Mucosa of stomach (tissue), 1 donor: ENCODE results near the gene SGK2.

Experiments
- H3K27me3 ChIP-seq: one replicate; pipeline ENCODE4 v1.7.0; 2013; ENCODE audit warnings: mild to moderate bottlenecking, low read length; ENCODE audit not compliant: control insufficient read depth, insufficient read depth
- H3K36me3 ChIP-seq: one replicate; pipeline ENCODE4 v1.7.0; 2013; ENCODE audit warnings: low read length; ENCODE audit not compliant: control insufficient read depth, insufficient read depth
- H3K4me1 ChIP-seq: one replicate; pipeline ENCODE4 v1.7.0; 2013; ENCODE audit warnings: mild to moderate bottlenecking, low read length; ENCODE audit not compliant: control insufficient read depth, insufficient read depth
- H3K4me3 ChIP-seq: one replicate; pipeline ENCODE4 v1.7.0; 2013; ENCODE audit warnings: low read length
- H3K9ac ChIP-seq: one replicate; pipeline ENCODE4 v1.7.0; 2013; ENCODE audit warnings: mild to moderate bottlenecking, low read length, moderate library complexity
- H3K9me3 ChIP-seq: one replicate; pipeline ENCODE4 v1.7.0; 2013; ENCODE audit warnings: mild to moderate bottlenecking, low read length, moderate library complexity; ENCODE audit not compliant: control insufficient read depth
- donor health status: Pancreatic carcinoma.

The SGK2 gene

DNA sequence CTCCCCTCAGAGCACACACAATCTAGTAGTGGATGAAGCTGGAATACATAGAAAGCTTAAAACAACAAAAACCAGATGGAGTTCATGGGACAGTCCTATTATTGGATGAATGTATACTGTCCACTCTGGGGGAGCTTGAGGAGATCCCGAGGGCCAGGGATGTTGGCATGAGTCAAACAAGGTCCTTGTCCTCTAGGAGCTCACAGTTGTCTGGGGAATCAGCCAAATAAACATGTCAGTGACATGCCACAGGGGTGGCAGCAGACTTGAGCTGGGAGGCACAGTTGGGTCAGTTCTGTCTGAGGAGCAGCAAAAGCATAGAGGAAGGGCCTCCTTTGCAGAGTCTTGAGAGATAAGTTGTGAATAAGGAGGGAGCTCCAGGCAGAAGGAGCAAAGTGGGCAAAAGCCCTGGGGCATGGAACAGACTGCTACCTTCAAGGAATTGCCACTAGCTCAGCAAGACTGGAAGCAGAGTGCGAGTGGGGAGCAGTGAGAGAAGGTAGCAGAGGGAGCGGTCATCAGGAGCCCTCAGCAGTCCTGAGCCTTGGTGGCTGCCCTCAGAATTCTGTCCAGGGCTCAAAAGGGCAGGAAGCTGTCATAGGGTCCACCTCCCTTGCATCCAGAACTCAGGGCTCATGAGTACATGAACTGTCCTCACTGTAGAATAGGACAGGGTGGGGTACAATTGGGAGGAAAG is 29.2 kb upstream of the SGK2 start:
- no peaks in the 10 kb centered on the region for H3K4me1 ChIP-seq
- no peaks in the 10 kb centered on the region for H3K27me3 ChIP-seq
- H3K4me3 ChIP-seq = no peak overlapping the region
- no peaks in the 10 kb centered on the region for H3K9me3 ChIP-seq
- H3K36me3 ChIP-seq = no peaks in the 10 kb centered on the region
- H3K9ac ChIP-seq = no peak overlapping the region

GRCh38 chr20:43530321-43531090 is 28.3 kb upstream of the SGK2 start:
- no peaks in the 10 kb centered on the region for H3K4me1 ChIP-seq
- H3K27me3 ChIP-seq = no peaks in the 10 kb centered on the region
- no peak overlapping the region for H3K9ac ChIP-seq
- no peaks in the 10 kb centered on the region for H3K9me3 ChIP-seq
- no peaks in the 10 kb centered on the region for H3K36me3 ChIP-seq
- H3K4me3 ChIP-seq = no peak overlapping the region

DNA sequence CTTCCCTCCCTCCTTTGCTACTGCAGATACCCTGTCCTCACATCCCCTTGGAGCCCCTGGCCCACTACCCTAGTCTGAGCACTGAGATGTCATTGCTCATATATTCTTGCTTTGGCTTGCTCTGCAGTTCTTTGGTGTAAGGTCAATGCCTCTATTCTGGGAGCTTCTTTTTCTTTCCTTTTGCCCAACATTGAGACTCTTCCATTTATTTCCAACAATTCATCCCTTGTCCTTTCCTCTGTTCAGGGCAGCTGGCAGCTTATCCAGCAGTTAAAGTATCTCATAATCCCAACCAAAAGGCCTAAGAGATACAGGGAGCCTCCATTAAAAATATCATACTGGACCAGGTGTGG is 27.8 kb upstream of the SGK2 start:
- Histone ChIP-seq H3K36me3 (no peaks in the 10 kb centered on the region), H3K4me1 (no peaks in the 10 kb centered on the region), H3K9ac (no peak overlapping the region), H3K9me3 (no peaks in the 10 kb centered on the region), H3K27me3 (no peaks in the 10 kb centered on the region), H3K4me3 (no peak overlapping the region)

- Histone ChIP-seq H3K4me3 (no peak overlapping the region), H3K36me3 (no peaks in the 10 kb centered on the region), H3K4me1 (no peaks in the 10 kb centered on the region), H3K27me3 (no peaks in the 10 kb centered on the region), H3K9me3 (no peaks in the 10 kb centered on the region), H3K9ac (no peak overlapping the region)
These were observed 26.3 kb upstream of the SGK2 start for GRCh38 chr20:43532416-43533055.

GRCh38 chr20:43533060-43533459 is 25.8 kb upstream of the SGK2 start:
- Histone ChIP-seq H3K27me3 (no peaks in the 10 kb centered on the region), H3K9ac (no peak overlapping the region), H3K4me1 (no peaks in the 10 kb centered on the region), H3K9me3 (no peaks in the 10 kb centered on the region), H3K4me3 (no peak overlapping the region), H3K36me3 (no peaks in the 10 kb centered on the region)

- H3K4me3 ChIP-seq = no peak overlapping the region
- no peaks in the 10 kb centered on the region for H3K4me1 ChIP-seq
- no peak overlapping the region for H3K9ac ChIP-seq
- H3K9me3 ChIP-seq = no peaks in the 10 kb centered on the region
- no peaks in the 10 kb centered on the region for H3K27me3 ChIP-seq
- H3K36me3 ChIP-seq = no peaks in the 10 kb centered on the region
These were observed 24.8 kb upstream of the SGK2 start for GRCh38 chr20:43534016-43534415.

GRCh38 chr20:43534791-43535350 is 24.0 kb upstream of the SGK2 start:
- no peaks in the 10 kb centered on the region for H3K36me3 ChIP-seq
- H3K9ac ChIP-seq = no peak overlapping the region
- no peak overlapping the region for H3K4me3 ChIP-seq

GRCh38 chr20:43535370-43536004 is 23.3 kb upstream of the SGK2 start:
- H3K4me3 ChIP-seq = no peak overlapping the region
- no peaks in the 10 kb centered on the region for H3K4me1 ChIP-seq
- no peak overlapping the region for H3K9ac ChIP-seq
- H3K36me3 ChIP-seq = no peaks in the 10 kb centered on the region
- no peaks in the 10 kb centered on the region for H3K9me3 ChIP-seq
- H3K27me3 ChIP-seq = no peaks in the 10 kb centered on the region

More at GRCh38 chr20:43534791-43535350, 24.0 kb upstream of the SGK2 start:
- Histone ChIP-seq H3K27me3 (no peaks in the 10 kb centered on the region), H3K9me3 (no peaks in the 10 kb centered on the region), H3K4me1 (no peaks in the 10 kb centered on the region)

DNA sequence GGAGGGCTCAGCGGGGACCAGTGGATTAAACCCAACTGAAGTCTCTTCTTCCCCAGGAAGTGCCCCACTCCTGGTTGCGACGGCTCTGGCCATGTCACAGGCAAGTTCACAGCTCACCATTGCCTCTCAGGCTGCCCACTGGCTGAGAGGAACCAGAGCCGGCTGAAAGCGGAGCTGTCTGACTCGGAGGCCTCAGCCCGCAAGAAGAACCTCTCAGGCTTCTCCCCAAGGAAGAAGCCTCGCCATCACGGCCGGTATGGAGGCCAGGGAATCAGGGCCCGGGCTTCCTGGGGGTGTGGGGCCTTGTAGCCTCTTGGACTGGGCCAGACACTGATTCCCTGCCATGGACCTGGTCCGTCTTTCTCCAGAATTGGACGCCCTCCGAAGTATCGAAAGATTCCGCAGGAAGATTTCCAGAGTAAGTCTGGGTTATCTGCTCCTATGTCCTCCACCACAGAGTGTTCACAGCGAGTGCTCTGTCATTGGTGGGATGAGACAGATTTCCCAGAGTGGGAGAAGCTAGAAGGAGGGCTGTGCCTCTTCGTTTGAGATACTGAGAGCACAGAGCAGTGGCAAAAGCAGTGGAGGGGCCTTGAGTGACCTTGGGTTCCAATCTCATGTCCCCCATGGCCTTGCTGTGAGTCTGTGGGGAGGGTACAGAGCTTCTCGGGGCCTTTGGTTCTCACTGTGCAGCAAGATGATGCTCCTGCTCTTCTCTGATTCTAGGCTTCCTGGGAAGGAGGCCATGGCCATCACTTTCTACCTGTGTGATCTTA is 22.6 kb upstream of the SGK2 start:
- Histone ChIP-seq H3K9ac (no peak overlapping the region), H3K36me3 (no peaks in the 10 kb centered on the region), H3K27me3 (no peaks in the 10 kb centered on the region), H3K9me3 (no peaks in the 10 kb centered on the region), H3K4me3 (no peak overlapping the region), H3K4me1 (no peaks in the 10 kb centered on the region)

DNA sequence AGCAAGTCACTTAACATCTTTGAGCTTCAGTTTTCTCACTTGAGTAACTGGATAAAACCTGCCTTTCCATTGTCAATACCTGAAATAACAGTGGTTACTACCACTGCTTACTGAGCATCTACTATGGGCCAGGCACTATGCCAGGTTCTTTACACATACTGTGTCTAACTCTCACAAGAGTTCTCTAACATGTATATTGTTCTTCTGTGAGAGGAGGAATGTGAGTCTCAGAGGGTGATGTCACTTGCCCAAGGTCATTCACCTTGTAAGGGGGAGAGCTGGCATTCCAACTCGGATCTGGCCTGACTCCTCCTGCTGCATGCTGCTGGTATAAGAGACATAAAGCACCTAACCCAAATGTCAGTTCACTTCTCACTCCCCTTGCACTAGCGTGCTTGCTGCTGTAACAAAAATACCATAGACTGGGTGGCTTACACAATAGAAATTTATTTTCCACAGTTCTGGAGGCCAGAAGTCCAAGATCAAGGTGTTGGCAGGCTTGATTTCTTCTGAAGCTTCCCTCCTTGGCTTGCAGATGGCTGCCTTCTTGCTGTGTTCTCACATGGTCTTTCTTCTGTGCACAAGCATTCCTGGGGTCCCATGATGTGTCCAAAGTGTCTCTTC is 21.9 kb upstream of the SGK2 start:
- Histone ChIP-seq H3K9ac (no peak overlapping the region), H3K27me3 (no peaks in the 10 kb centered on the region), H3K36me3 (no peaks in the 10 kb centered on the region), H3K9me3 (no peaks in the 10 kb centered on the region), H3K4me3 (no peak overlapping the region), H3K4me1 (no peaks in the 10 kb centered on the region)
